ENCODE results near the gene HDGFL3.
A peak's percentile ranks its signal among the peaks of the same experiment; 100 is the strongest.

HDGFL3 gene

GRCh38 chr15:83207660-83208366 lies at the start of gene HDGFL3:
Gene HDGFL3, minus strand, starts transcription at chr15:83207823. Its CDS starts 409 bp downstream, at chr15:83207414.
- H3K4me2 ChIP-seq (ENCODE audit: low read length): peak within 1 kb of the TSS; percentile 81
- H2AFZ ChIP-seq (ENCODE audit: low read depth, low read length): peak within 1 kb of the TSS; percentile 69
- H3K9me3 ChIP-seq (ENCODE audit: insufficient read depth, low read length): no peaks in the 10 kb centered on the region
- peak within 1 kb of the TSS; percentile 76 for H3K9ac ChIP-seq (ENCODE audit: low read length)
- no peaks in the 10 kb centered on the region for H4K20me1 ChIP-seq (ENCODE audit: insufficient read depth, low read length)
- H3K4me3 ChIP-seq (ENCODE audit: low read length): peak within 1 kb of the TSS; percentile 86
- peaks cover 33% of the 10 kb centered on the region for H3K4me1 ChIP-seq (ENCODE audit: low read length)
- peaks cover 33% of the 10 kb centered on the region for H3K79me2 ChIP-seq (ENCODE audit: low read length)
- H3K27ac ChIP-seq (ENCODE audit: low read length): peak within 1 kb of the TSS; percentile 44
- no peaks in the 10 kb centered on the region for H3K36me3 ChIP-seq (replicated peaks; ENCODE audit: low read depth, low read length)
- TF ChIP-seq EZH2phosphoT487 (IDR thresholded peaks at IDR 0.05; ENCODE audit: low read depth) (no peak), CTCF (IDR thresholded peaks at IDR 0.05; ENCODE audit: low read depth, low read length) (peak; percentile 59)
- H3K27me3 ChIP-seq (ENCODE audit: low read depth, low read length): peaks cover 13% of the 10 kb centered on the region

- Histone ChIP-seq H3K36me3 (replicated peaks; ENCODE audit: low read depth, low read length) (no peaks in the 10 kb centered on the region), H3K9me3 (ENCODE audit: insufficient read depth, low read length) (no peaks in the 10 kb centered on the region), H3K79me2 (ENCODE audit: low read length) (no peaks in the 10 kb centered on the region), H3K27ac (ENCODE audit: low read length) (no peak overlapping the region), H3K9ac (ENCODE audit: low read length) (no peak overlapping the region), H3K4me2 (ENCODE audit: low read length) (no peak overlapping the region), H3K27me3 (ENCODE audit: low read depth, low read length) (peaks cover 56% of the 10 kb centered on the region), H4K20me1 (ENCODE audit: insufficient read depth, low read length) (no peaks in the 10 kb centered on the region), H3K4me3 (ENCODE audit: low read length) (no peak overlapping the region), H2AFZ (ENCODE audit: low read depth, low read length) (no peak overlapping the region), H3K4me1 (ENCODE audit: low read length) (peaks cover 5% of the 10 kb centered on the region)
- TF ChIP-seq CTCF (IDR thresholded peaks at IDR 0.05; ENCODE audit: low read depth, low read length) (no peak), EZH2phosphoT487 (IDR thresholded peaks at IDR 0.05; ENCODE audit: low read depth) (no peak)
Measured at GRCh38 chr15:83250781-83251180, 43.2 kb upstream of the HDGFL3 start.

- Histone ChIP-seq H3K4me2 (ENCODE audit: low read length) (no peak overlapping the region), H3K4me3 (ENCODE audit: low read length) (no peak overlapping the region), H3K4me1 (ENCODE audit: low read length) (peaks cover 5% of the 10 kb centered on the region), H3K36me3 (replicated peaks; ENCODE audit: low read depth, low read length) (no peaks in the 10 kb centered on the region), H3K9ac (ENCODE audit: low read length) (no peak overlapping the region), H3K9me3 (ENCODE audit: insufficient read depth, low read length) (no peaks in the 10 kb centered on the region), H2AFZ (ENCODE audit: low read depth, low read length) (no peak overlapping the region), H3K27ac (ENCODE audit: low read length) (no peak overlapping the region), H3K79me2 (ENCODE audit: low read length) (no peaks in the 10 kb centered on the region), H4K20me1 (ENCODE audit: insufficient read depth, low read length) (no peaks in the 10 kb centered on the region), H3K27me3 (ENCODE audit: low read depth, low read length) (peaks cover 53% of the 10 kb centered on the region)
- TF ChIP-seq CTCF (IDR thresholded peaks at IDR 0.05; ENCODE audit: low read depth, low read length): no peak
- no peak for TF ChIP-seq EZH2phosphoT487 (IDR thresholded peaks at IDR 0.05; ENCODE audit: low read depth)
Measured at GRCh38 chr15:83249030-83249343, 41.4 kb upstream of the HDGFL3 start.

- Histone ChIP-seq H2AFZ (ENCODE audit: low read depth, low read length) (0 out of 2 replicates have a peak overlapping the region, but pooled peaks have one; percentile 46), H3K4me3 (ENCODE audit: low read length) (peak overlapping the region; percentile 65), H3K36me3 (replicated peaks; ENCODE audit: low read depth, low read length) (no peaks in the 10 kb centered on the region), H3K4me1 (ENCODE audit: low read length) (peaks cover 5% of the 10 kb centered on the region), H3K79me2 (ENCODE audit: low read length) (no peaks in the 10 kb centered on the region), H3K9ac (ENCODE audit: low read length) (no peak overlapping the region), H3K9me3 (ENCODE audit: insufficient read depth, low read length) (no peaks in the 10 kb centered on the region), H3K27me3 (ENCODE audit: low read depth, low read length) (peaks cover 51% of the 10 kb centered on the region), H4K20me1 (ENCODE audit: insufficient read depth, low read length) (no peaks in the 10 kb centered on the region), H3K27ac (ENCODE audit: low read length) (no peak overlapping the region), H3K4me2 (ENCODE audit: low read length) (peak overlapping the region; percentile 70)
- TF ChIP-seq EZH2phosphoT487 (IDR thresholded peaks at IDR 0.05; ENCODE audit: low read depth) (no peak), CTCF (IDR thresholded peaks at IDR 0.05; ENCODE audit: low read depth, low read length) (peak; percentile 94)
Measured at GRCh38 chr15:83248151-83249029, 40.8 kb upstream of the HDGFL3 start.

All from OCI-LY3 (cell line).